ENCODE results near the gene PTPRD.

DNA sequence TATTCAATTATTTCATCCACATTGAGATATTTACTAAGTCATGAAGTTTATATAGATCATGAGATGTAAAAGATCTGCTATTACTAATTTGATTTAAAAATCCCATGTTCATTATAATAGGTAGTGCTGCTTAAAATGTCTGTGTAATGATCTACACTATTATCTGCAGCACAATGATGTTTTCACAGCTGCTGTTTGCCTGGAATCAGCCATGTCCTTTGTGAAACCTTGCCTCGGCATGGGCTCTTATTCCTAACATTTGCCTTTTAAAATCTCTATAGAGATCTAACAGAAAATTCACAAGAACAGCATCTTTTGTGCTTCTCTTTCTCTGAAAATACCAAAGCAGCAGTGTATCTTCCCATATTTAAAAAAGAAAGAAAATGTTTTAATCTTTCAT is 444.6 kb downstream of the PTPRD start:
- no peak for TF ChIP-seq CTCF (IDR thresholded peaks at IDR 0.05)
- TF ChIP-seq EZH2 (IDR thresholded peaks at IDR 0.05; ENCODE audit: borderline replicate concordance, insufficient read depth, low read depth, low read length, poor library complexity, severe bottlenecking): no peak

Measured in B cell (primary cell).